ENCODE results near the gene TSPAN33. TPM values are rescaled to one million over a fixed set of nuclear protein-coding genes. Genes with fewer than 3 reads are reported as not detected.
"Not testable (repeated sequence)": the region's sequence is repeated elsewhere in the genome, so short reads cannot be mapped to it uniquely, and the experiment has no call there.

The TSPAN33 gene
- 10 to 100 TPM in 1 of 3 donors, 1 to 10 TPM in 2; 6.2 to 10.6 (median 9.4) TPM for total RNA-seq

DNA sequence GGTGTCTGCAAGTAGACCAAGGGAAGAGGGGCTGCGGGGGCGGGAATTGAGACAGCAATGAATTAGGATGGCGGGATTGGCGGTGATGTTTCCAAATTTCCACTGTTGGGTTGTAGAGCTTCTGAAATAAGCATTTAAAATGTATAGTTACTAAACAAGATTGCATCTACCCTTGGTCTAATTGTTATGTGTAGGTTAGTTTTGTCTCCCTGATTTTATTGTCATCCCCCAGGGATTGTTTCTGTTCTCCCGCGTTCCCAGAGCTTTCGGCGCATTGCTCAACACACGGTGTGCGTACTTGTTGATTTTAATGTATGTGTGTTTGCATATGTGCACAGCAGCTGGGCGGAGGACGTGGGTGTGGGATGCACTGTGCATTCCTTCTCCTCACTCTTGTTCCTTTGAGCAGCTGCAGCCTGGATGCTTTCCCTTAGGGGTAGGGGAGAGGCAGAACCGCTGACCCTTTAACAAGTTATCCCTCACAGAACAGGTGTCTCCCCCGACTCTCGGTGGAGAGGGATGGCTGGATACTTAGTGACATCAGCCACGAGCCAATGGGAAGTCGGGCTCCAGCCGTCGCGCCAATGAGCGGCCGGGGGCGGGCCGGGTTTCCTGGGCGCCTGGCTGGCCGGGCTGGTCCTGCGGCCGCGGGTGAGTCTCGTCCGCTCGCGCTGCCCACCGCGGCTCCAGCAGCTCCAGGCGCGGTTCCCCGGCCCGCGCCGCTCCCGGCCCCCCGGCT lies at the start of gene TSPAN33:
Gene TSPAN33, plus strand, starts transcription at position 613 of the 739 bp plus-strand sequence. CDS start 274 bp downstream, outside the sequence.
- H3K4me1 Mint-ChIP-seq (ENCODE audit: low read depth): peaks cover 16% of the 10 kb centered on the region
- no peaks in the 10 kb centered on the region for H3K36me3 Mint-ChIP-seq (ENCODE audit: insufficient read depth)
- peak; percentile 98 to 99 for ATAC-seq
- H3K4me3 Mint-ChIP-seq: peak within 1 kb of the TSS; percentile 91
- peaks cover 28% of the 10 kb centered on the region for H3K27me3 Mint-ChIP-seq (ENCODE audit: low read depth)
- DNase-seq: peak; percentile 42
- H3K9me3 Mint-ChIP-seq: no peaks in the 10 kb centered on the region

GRCh38 chr7:129095258-129095657 lies 49.2 kb upstream of the TSPAN33 start:
- DNase-seq (no peak), ATAC-seq (peak; percentile 21 to 40)
- Mint-ChIP-seq H3K4me3 (no peak overlapping the region), H3K27me3 (ENCODE audit: low read depth) (peaks cover 1% of the 10 kb centered on the region), H3K36me3 (ENCODE audit: insufficient read depth) (no peaks in the 10 kb centered on the region), H3K9me3 (no peaks in the 10 kb centered on the region), H3K4me1 (ENCODE audit: low read depth) (peaks cover 17% of the 10 kb centered on the region)

- Mint-ChIP-seq H3K36me3 (ENCODE audit: insufficient read depth) (no peaks in the 10 kb centered on the region), H3K4me1 (ENCODE audit: low read depth) (peaks cover 12% of the 10 kb centered on the region), H3K4me3 (no peak overlapping the region), H3K27me3 (ENCODE audit: low read depth) (no peaks in the 10 kb centered on the region), H3K9me3 (no peaks in the 10 kb centered on the region)
- no peak for ATAC-seq
- DNase-seq: no peak
Measured at GRCh38 chr7:129098409-129099084, 46.0 kb upstream of the TSPAN33 start.

DNA sequence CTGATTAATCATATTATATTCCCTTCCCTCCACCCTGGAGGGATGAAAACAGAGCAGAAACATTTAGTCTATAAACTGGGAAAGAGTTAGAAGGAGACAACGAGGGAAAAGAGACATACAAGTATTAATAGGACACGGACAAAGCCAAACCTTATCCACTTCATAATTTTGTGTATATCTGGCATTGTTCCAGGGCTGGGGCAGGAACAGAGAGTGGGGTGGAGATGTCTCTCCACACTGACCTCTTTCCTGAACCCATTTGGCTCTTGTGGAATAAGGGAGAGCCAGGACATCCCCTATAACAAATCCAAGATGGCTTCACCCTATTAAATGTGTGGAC lies 43.7 kb upstream of the TSPAN33 start:
- ATAC-seq (no peak), DNase-seq (no peak)
- no peaks in the 10 kb centered on the region for H3K36me3 Mint-ChIP-seq (ENCODE audit: insufficient read depth)
- H3K4me1 Mint-ChIP-seq (ENCODE audit: low read depth): peaks cover 2% of the 10 kb centered on the region
- H3K4me3 Mint-ChIP-seq: no peak overlapping the region
- H3K9me3 Mint-ChIP-seq: no peaks in the 10 kb centered on the region
- H3K27me3 Mint-ChIP-seq (ENCODE audit: low read depth): no peaks in the 10 kb centered on the region

DNA sequence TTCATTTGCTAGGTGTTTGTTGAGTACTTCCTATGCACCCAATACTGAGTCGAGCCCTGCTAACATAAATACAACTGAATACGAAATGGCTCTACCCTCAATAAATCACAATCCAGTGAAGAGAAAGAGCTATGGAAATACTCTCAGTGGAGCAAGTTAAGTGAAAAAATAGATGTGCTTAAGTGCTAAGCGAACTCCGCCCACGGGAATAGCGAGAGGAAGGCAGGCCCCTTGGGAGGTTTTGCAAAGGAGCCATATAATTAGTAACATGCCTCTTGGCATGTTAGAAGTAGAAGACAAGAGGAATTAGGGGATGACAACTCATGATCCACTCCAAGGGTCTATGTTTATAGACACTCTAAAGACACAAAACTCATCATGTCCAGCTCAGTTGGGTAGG lies 42.8 kb upstream of the TSPAN33 start:
- DNase-seq (no peak), ATAC-seq (no peak)
- Mint-ChIP-seq H3K4me3 (no peak overlapping the region), H3K4me1 (ENCODE audit: low read depth) (no peaks in the 10 kb centered on the region), H3K36me3 (ENCODE audit: insufficient read depth) (no peaks in the 10 kb centered on the region), H3K27me3 (ENCODE audit: low read depth) (no peaks in the 10 kb centered on the region), H3K9me3 (no peaks in the 10 kb centered on the region)

DNA sequence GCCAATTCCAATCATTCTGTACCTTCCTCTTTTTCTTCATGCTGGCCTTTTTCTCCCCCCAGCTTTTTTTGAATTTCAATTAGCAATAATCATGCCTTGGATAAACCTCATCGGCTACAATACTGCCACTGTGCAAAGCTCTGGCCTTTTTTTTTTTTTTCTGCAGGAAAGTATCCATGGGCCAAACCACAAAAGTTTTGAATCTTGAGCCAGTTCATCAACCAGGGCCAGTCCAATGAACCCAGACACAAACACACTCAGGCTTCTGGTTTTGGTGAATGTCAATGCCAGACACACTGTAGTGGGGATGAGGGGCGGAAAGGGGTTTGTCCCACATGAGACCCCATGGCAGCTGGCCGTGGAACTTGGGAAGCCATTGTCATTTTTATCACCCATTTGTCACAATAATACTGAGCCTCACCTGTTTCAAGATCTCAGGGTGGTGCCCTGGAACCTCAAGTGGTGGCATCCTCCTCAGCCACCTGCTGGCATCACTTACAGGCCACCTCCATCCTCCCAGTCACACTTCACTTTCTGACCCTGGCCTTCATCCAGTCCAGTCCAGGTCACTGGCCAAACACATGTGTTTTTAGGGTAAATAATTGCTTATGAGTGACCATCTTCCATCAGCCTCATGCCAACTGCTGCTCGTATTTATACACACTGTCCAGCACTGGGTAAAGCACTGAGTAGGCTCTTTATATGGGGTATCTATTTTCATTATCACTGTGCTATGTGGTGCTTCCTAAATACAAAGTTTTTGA lies 40.8 kb upstream of the TSPAN33 start:
- H3K4me1 Mint-ChIP-seq (ENCODE audit: low read depth): no peaks in the 10 kb centered on the region

DNA sequence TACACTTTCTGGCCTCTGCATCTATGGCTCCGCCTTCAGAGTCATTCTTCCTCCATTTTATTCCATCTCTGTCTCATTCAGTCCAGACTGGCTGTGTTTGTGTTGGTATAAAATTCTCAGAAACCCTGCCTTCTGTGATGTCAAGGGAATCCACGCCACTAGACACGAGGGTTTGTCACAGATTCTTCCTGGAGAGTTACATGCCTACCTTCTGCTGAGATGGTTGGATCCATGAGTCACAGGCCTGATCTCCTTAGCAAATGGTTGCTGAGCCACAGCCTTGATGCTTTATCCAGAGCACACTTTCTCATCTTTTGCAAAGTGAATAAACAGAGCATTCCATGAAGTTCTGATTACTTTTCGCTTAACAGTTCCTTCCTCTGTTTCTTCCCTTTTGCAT lies 35.9 kb upstream of the TSPAN33 start:
- Mint-ChIP-seq H3K9me3 (no peaks in the 10 kb centered on the region), H3K27me3 (ENCODE audit: low read depth) (no peaks in the 10 kb centered on the region), H3K4me3 (no peak overlapping the region), H3K4me1 (ENCODE audit: low read depth) (no peaks in the 10 kb centered on the region), H3K36me3 (ENCODE audit: insufficient read depth) (no peaks in the 10 kb centered on the region)
- DNase-seq (no peak), ATAC-seq (no peak)

More for the DNA sequence above, 40.8 kb upstream of the TSPAN33 start:
- ATAC-seq (no peak), DNase-seq (no peak)
- Mint-ChIP-seq H3K36me3 (ENCODE audit: insufficient read depth) (no peaks in the 10 kb centered on the region), H3K27me3 (ENCODE audit: low read depth) (no peaks in the 10 kb centered on the region), H3K9me3 (no peaks in the 10 kb centered on the region), H3K4me3 (no peak overlapping the region)

- no peaks in the 10 kb centered on the region for H3K4me1 Mint-ChIP-seq (ENCODE audit: low read depth)
- H3K9me3 Mint-ChIP-seq: no peaks in the 10 kb centered on the region
- H3K36me3 Mint-ChIP-seq (ENCODE audit: insufficient read depth): no peaks in the 10 kb centered on the region
- ATAC-seq (no peak), DNase-seq (no peak)
- H3K27me3 Mint-ChIP-seq (ENCODE audit: low read depth): peaks cover 2% of the 10 kb centered on the region
- no peak overlapping the region for H3K4me3 Mint-ChIP-seq
Measured at GRCh38 chr7:129110258-129110981, 34.1 kb upstream of the TSPAN33 start.

DNA sequence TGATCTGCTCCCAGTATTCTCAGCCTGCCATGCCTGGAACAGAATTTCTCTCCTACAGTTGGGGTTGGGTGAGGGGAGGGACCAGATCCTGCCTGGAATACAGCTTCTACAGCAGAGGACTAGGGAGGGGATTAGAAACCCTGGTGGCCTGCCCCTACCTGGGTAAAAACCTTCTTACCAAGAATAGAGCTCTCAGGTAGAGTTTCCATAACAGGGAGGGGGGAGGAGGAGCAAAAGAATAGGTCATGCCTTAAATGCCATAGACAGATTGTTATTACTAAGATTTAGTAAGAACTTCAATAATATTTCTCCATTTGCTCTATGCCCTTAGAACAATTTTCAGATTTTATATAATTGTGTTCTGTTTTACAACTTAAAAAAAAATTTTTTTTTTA lies 33.5 kb upstream of the TSPAN33 start:
- peaks cover 2% of the 10 kb centered on the region for H3K27me3 Mint-ChIP-seq (ENCODE audit: low read depth)
- no peak overlapping the region for H3K4me3 Mint-ChIP-seq
- DNase-seq (no peak), ATAC-seq (no peak)
- no peaks in the 10 kb centered on the region for H3K9me3 Mint-ChIP-seq
- no peaks in the 10 kb centered on the region for H3K36me3 Mint-ChIP-seq (ENCODE audit: insufficient read depth)
- no peaks in the 10 kb centered on the region for H3K4me1 Mint-ChIP-seq (ENCODE audit: low read depth)

DNA sequence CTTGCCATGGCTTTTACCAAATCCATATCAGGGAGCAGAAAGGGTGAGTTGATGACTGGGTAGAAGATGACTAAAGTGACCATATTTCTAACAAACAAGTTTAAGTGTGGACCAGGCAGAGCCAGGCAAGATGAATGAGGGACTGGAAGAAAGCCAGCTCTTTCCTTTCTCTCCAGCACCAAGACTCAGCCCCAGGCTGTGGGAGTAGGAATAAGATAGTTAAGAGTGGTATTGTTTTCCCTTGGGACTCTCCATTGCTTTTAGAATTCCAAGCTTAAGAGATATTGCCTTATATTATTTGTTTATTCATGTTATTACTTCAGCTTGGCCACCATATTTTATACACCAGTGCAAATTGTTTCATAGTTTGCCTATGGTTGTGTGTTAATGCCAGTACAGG lies 28.8 kb upstream of the TSPAN33 start:
- no peak for ATAC-seq
- no peak overlapping the region for H3K4me3 Mint-ChIP-seq
- DNase-seq: no peak

GRCh38 chr7:129118182-129118581 lies 26.3 kb upstream of the TSPAN33 start:
- H3K36me3 Mint-ChIP-seq (ENCODE audit: insufficient read depth): peaks cover 4% of the 10 kb centered on the region
- peaks cover 7% of the 10 kb centered on the region for H3K27me3 Mint-ChIP-seq (ENCODE audit: low read depth)
- ATAC-seq: no peak
- H3K4me3 Mint-ChIP-seq: no peak overlapping the region
- DNase-seq: no peak
- H3K9me3 Mint-ChIP-seq: peaks cover 10% of the 10 kb centered on the region
- H3K4me1 Mint-ChIP-seq (ENCODE audit: low read depth): peaks cover 9% of the 10 kb centered on the region

More for the DNA sequence above, 28.8 kb upstream of the TSPAN33 start:
- peaks cover 7% of the 10 kb centered on the region for H3K27me3 Mint-ChIP-seq (ENCODE audit: low read depth)
- H3K9me3 Mint-ChIP-seq: peaks cover 1% of the 10 kb centered on the region
- H3K36me3 Mint-ChIP-seq (ENCODE audit: insufficient read depth): no peaks in the 10 kb centered on the region
- no peaks in the 10 kb centered on the region for H3K4me1 Mint-ChIP-seq (ENCODE audit: low read depth)

GRCh38 chr7:129118976-129119375 lies 25.5 kb upstream of the TSPAN33 start:
- ATAC-seq: no peak
- Mint-ChIP-seq H3K4me3 (no peak overlapping the region), H3K4me1 (ENCODE audit: low read depth) (peaks cover 10% of the 10 kb centered on the region), H3K36me3 (ENCODE audit: insufficient read depth) (peaks cover 4% of the 10 kb centered on the region), H3K9me3 (peaks cover 10% of the 10 kb centered on the region), H3K27me3 (ENCODE audit: low read depth) (peaks cover 6% of the 10 kb centered on the region)
- DNase-seq: no peak

GRCh38 chr7:129121501-129122077 lies 22.9 kb upstream of the TSPAN33 start:
- not testable (repeated sequence) for H3K4me1 Mint-ChIP-seq (ENCODE audit: low read depth); DNase-seq; ATAC-seq; H3K4me3 Mint-ChIP-seq; H3K36me3 Mint-ChIP-seq (ENCODE audit: insufficient read depth); H3K27me3 Mint-ChIP-seq (ENCODE audit: low read depth)
- peaks cover 10% of the 10 kb centered on the region for H3K9me3 Mint-ChIP-seq

Data from activated T-cell treated with anti-CD3 and anti-CD28 coated beads, Interleukin-2, amount 50 U/mL, for 4 hours (primary cell).